HG03558 (cell line): ENCODE results near the gene CLCA1.

Source experiments
- ATAC-seq: cut with Tn5 transposase; IDR thresholded peaks from one replicate; pipeline ENCODE4 v1.9.1; 2021; ENCODE audit warnings: moderate number of reproducible peaks; ENCODE audit not compliant: unreplicated experiment; ENCODE audit errors: extremely low read depth

CLCA1 gene

GRCh38 chr1:86455073-86455472 lies 13.7 kb upstream of the CLCA1 start:
- no peak for ATAC-seq

DNA sequence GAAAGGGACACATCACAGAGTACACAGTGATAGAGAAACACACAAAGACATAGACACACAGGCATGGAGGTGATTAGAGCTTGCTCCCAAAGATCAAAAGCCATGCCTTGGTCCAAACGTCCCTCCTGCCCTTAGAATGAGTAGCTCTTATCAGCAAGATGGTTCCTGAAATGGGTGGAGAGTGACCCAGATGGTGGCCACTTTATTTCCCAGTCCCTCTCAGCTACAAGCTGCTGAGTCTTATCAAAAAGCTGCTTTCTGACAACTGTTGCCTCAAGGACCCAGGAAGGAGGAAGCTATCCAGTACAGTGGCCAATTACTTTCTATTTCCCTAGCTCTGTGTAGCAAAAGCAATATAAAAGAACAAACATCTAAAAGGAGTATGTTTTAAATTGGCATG lies 7.7 kb upstream of the CLCA1 start:
- no peak for ATAC-seq

DNA sequence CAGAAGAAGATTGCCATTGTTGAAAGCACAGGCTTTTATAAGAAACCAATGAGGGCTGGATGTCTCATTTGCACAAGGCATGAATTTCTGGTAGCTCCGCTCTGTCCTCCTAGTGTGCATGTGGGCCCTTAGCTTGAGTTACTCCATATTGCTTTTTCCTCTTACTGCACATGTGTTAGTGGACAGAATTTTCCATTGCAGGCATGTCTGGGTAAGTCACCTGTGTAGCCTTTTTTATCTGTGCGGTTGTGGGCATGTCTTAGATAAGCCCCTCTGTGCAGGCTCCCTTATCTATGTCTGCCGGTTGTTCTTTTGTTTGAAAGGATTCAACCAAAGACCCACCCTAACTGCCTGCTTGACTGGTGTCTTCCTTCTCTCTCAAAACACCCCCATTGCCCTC lies 7.2 kb upstream of the CLCA1 start:
- no peak for ATAC-seq

GRCh38 chr1:86464819-86465218 lies 3.9 kb upstream of the CLCA1 start:
- ATAC-seq, result no peak

DNA sequence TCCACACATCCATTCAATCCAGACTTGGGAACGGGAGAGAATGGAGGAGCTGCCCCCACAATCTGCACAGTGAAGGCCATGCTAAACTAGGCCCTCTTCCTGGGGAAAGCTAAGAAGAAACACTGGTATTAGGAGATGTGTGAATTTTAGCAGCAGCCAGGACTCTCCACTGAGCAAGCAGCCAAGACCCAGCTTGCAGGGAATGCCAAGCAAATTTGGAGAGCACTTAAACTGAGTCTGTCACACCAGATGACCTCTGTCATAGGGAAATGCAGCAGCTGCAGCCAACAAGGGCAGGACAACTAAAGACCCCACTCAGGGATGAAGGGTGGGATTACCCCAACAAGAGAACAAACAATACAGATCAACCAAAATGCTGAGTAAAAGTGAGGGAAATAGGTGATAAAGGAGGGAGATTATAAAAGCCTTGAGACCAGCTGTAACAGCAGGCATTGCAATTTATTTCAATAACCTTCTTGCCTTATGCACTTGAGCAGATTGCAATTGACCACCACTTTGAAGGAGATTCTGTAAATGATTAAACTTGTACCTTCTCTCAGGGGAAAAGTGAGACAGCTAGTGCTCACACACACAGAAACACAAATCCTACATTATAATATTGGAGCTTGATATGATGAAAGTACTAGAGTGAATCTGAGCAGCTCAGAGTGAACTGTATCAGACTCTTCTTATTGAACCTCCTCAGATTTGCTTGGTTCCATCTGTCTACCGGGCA lies 2.5 kb upstream of the CLCA1 start:
- ATAC-seq, result no peak

DNA sequence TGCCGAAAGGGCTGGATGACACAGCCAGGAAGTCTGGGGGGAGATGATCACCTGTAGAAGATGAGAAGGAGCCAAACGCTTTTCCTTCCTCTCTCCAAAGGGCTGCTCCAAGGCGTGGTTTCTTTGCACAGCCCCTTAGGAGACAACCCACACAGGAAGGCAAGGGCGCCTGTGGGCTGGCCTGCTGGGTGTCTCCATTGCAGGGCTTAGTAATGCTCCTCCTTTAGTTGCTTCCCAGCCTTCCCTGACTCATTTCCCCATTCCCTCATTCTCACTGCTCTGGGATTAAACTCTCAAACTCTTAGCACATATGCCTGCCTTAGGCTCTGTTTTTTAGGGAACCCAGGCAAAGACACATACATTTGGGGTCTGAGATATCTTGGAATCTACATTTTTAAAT lies 1.7 kb upstream of the CLCA1 start:
- ATAC-seq, result no peak

DNA sequence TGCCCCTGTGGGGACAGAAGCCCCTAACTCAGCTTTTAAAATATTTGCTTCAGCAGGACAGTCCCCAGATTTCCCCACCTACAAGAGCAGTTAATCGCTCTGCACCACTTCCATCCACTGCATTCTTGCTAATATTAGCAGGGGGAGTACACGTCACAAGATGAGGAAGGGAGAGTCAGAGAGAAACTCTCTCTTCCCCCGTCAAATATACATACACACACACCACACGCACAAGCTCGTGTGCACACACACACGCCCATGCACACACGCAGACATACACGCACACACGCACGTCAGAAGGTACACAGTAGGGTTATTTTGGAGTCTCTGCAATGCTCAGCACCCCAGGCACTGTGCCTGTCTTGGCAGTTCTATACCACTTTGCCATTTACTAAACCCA lies 2.1 kb downstream of the CLCA1 start:
- no peak for ATAC-seq

- no peak for ATAC-seq
These were observed 2.6 kb downstream of the CLCA1 start for GRCh38 chr1:86471291-86471690.

DNA sequence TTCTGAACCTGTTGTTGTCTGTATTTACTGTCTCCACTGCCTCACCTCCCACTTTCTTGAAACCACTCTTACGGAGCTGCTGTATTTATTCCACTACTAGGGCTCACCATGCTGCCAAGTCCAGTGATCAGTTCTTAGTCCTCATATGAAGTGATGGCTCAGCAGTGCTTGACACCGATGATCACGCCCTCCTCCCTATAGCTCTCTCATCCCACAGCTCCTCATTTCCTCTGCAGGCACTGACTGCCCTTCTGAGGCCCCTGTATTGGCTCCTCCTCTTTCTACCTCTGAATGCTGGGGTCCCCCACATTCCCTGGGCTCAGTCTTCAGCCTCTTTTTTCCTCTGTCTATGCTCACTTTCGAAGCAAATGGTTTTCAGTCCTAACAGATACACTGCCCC lies 3.4 kb downstream of the CLCA1 start:
- ATAC-seq, result no peak

- no peak for ATAC-seq
These were observed 4.0 kb downstream of the CLCA1 start for GRCh38 chr1:86472767-86473166.

- ATAC-seq, result no peak
These were observed 8.5 kb downstream of the CLCA1 start for GRCh38 chr1:86477256-86477655.

DNA sequence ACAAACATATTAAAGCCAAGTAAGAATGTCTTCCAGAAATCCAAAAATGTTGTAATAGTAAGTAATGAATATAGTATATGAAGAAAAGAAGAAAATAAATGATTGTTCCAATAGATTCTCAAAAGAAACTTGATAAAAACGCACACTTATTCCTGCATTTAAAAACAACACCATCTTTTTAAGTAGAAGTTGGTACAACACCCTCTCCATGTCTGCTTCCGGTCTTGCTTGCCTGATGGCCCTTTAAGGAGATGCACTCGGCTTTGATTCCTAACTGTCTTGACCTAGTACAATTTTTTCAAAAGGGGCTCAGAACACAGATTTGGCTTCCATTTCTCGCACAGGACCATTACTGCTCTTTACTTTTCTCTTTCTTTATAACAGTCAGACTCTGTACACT lies 9.0 kb downstream of the CLCA1 start:
- no peak for ATAC-seq

- no peak for ATAC-seq
These were observed 9.9 kb downstream of the CLCA1 start for GRCh38 chr1:86478416-86479156.

DNA sequence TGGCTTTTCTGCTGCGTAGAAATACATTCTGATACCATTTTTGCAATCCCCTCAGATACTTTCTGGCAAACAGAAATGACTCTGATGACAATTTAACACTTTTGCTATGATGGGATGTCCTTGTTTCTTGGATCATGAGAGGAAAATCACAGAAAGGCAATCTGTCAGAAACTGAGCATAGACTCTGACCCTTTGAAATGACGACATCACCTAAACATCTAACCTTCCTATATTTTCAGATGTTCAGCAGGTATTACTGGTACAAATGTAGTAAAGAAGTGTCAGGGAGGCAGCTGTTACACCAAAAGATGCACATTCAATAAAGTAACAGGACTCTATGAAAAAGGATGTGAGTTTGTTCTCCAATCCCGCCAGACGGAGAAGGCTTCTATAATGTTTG lies 13.2 kb downstream of the CLCA1 start:
- no peak for ATAC-seq

DNA sequence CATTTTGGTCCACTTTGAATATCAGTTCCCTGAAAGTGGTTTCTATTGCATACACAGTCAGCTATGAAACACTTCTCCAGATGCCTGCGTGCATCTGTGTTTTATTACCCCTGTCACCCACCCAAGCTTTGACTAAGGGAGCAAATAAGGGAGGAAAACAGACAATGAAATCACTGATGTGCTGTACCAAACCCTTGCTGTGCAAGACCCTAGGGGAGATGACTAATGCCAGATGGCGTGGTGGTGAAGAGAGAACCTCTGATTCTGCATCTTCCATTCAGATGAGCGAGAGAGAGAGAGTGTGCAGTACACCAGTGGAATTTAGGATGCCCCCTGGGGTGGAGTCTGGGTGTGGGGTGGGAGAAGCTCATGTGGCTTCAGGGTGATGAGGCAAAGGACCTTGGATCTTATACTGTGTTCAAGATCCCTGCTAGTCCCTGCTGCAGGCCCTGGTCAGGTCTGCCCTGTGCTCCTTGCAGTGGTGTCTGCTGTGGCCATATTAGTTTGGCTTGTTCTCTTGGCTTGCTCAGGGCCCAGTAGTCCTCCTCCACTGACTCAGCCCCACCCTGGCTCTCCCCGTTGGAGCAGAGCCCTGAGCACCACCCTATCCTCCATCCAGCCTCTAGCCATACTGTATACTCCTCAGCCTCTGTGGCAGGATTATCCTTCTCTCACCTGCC lies 18.5 kb downstream of the CLCA1 start:
- ATAC-seq, result no peak

- no peak for ATAC-seq
These were observed 19.0 kb downstream of the CLCA1 start for GRCh38 chr1:86487811-86488141.

DNA sequence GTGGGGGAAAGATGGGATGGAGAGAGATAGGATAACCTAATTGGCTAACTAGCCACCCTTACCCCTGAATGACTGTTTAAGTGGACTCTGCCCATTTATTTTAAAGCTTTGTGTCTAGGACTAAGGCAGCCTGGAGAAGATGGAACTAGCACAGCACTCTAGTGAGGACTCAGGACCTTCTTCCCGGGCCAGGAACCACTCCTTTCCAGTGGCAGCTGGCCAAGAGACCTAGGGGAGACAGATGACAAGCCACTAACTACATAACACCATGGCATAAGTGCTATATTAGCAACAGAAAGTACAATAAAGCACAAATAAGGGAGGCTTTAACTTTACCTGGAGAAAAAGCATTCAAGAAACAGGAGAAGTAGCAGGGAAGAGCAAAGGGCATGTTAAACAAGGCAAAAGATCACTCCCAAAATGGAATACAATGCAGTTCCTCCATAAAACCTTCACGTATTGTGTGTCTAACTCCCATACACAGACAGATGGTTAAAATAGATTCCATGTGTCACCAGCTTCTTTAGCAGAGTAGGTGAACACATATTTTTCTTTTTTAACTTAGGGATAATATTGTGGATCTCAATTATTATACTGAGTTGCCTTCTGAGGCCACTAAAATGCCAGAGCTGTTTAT lies 20.6 kb downstream of the CLCA1 start:
- no peak for ATAC-seq

GRCh38 chr1:86491171-86491950 lies 22.6 kb downstream of the CLCA1 start:
- no peak for ATAC-seq

DNA sequence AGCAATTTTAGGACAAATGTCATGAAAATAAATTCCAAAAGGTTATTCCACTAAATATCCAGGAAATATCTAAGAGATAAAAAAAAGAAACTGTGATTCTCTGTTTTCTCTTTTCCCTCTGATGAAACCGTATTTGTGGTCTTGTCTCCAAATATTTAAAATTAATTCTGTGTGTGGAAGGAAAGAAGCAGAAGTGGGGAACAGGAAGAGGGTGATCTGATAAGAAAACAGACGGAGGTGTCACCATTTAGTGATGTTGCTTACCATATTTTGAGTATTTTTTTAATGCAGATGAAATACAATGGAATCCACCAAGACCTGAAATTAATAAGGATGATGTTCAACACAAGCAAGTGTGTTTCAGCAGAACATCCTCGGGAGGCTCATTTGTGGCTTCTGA lies 29.6 kb downstream of the CLCA1 start:
- ATAC-seq, result no peak

DNA sequence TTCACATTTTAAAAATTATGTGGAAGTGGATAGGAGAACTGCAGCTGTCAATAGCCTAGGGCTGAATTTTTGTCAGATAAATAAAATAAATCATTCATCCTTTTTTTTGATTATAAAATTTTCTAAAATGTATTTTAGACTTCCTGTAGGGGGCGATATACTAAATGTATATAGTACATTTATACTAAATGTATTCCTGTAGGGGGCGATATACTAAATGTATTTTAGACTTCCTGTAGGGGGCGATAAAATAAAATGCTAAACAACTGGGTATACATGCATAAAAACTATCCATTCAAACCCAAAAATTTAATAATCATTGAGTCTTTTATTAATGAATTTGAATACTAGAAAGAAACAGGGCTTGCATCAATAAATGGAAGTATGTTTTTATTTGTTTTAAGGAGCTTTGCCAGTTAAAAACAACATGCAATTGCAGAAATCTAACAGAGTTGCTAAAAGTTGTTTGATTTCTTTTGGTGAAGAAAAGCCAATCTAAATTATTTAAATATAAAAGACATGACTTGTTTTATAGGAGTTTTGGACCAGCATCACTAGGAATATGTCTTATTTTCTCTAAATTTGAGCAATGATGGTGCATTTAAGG lies 31.4 kb downstream of the CLCA1 start:
- no peak for ATAC-seq
